ENCODE data around the gene CFAP61. TPM values are rescaled to one million over a fixed set of nuclear protein-coding genes. Genes with fewer than 3 reads are reported as not detected.

The CFAP61 gene
- total and polyA plus RNA-seq, 8 donors = 0.95 to 5.3 (median 3.2) TPM; not detected in 1

- Histone ChIP-seq H3K4me1 (peaks cover 0 to 10% of the 10 kb centered on the region in 2 donors), H3K36me3 (peaks cover 0 to 95% of the 10 kb centered on the region in 2 donors), H3K4me3 (no peak overlapping the region), H3K9me3 (no peaks in the 10 kb centered on the region), H3K27me3 (no peaks in the 10 kb centered on the region), H3K27ac (no peak overlapping the region)
- ATAC-seq = no peak
- intact Hi-C loops (cut with DNase I) = no loop called here
- DNase-seq = no peak
- no peak for TF ChIP-seq CTCF (IDR thresholded peaks at IDR 0.05)
Observed at GRCh38 chr20:20395903-20396568, 343.7 kb downstream of the CFAP61 start.

DNA sequence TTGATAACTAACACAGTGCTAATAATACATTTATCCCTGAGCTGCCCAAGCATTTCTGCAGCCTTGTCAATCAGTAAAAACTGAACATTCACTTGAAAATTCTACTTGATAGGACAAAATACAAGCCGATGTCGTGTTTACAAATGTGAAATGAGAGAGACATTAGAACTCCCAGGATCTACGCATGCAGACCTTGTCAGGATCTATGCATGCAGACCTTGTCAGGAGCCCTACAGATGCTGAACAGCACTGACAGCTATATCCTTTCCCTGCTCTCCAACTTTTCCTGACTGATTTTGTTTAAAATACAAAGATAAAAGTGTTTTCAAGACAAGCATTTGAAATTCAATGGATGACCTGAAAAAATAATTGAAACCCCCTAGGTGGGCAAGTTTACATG lies 344.5 kb downstream of the CFAP61 start:
- H3K4me3 ChIP-seq = no peak overlapping the region
- no peaks in the 10 kb centered on the region for H3K9me3 ChIP-seq
- TF ChIP-seq CTCF (IDR thresholded peaks at IDR 0.05) = no peak
- intact Hi-C loops (cut with DNase I) = no loop called here
- H3K27me3 ChIP-seq = no peaks in the 10 kb centered on the region
- ATAC-seq = no peak
- H3K27ac ChIP-seq = no peak overlapping the region
- no peak for DNase-seq
- H3K36me3 ChIP-seq = peaks cover 0 to 95% of the 10 kb centered on the region in 2 donors
- peaks cover 0 to 10% of the 10 kb centered on the region in 2 donors for H3K4me1 ChIP-seq

DNA sequence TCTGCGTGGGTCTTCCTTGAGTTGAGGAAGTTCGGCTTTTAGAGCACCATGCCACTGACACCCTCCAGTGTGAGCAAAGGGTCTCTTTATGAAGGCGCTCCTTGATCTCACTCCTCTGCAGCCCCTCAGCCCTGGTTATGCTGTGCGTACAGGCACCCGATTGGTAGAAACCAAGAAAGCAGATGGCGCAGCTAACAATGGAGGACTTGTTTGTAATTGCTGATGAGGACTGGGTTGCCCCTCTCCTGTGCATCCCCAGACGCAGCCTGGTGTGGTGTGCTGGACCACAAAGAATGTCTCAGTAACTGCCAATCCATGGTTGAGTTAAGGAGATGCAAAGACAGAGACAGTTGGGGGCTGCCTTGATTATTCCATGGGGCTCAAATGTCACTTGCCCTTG lies 345.8 kb downstream of the CFAP61 start:
- no peaks in the 10 kb centered on the region for H3K9me3 ChIP-seq
- no peak overlapping the region for H3K27ac ChIP-seq
- intact Hi-C loops (cut with DNase I) = no loop called here
- H3K4me3 ChIP-seq = no peak overlapping the region
- H3K4me1 ChIP-seq = peaks cover 0 to 9% of the 10 kb centered on the region in 2 donors
- no peak for TF ChIP-seq CTCF (IDR thresholded peaks at IDR 0.05)
- ATAC-seq (no peak), DNase-seq (no peak)
- H3K36me3 ChIP-seq = peaks cover 0 to 95% of the 10 kb centered on the region in 2 donors
- no peaks in the 10 kb centered on the region for H3K27me3 ChIP-seq

- H3K4me1 ChIP-seq = no peaks in the 10 kb centered on the region
- DNase-seq = no peak
- no peak overlapping the region for H3K4me3 ChIP-seq
- no peak overlapping the region for H3K27ac ChIP-seq
- ATAC-seq = no peak
- H3K36me3 ChIP-seq = peaks cover 0 to 95% of the 10 kb centered on the region in 2 donors
- no peaks in the 10 kb centered on the region for H3K9me3 ChIP-seq
- no peak for TF ChIP-seq CTCF (IDR thresholded peaks at IDR 0.05)
- no peaks in the 10 kb centered on the region for H3K27me3 ChIP-seq
- intact Hi-C loops (cut with DNase I) = no loop called here
Observed at GRCh38 chr20:20399531-20400500, 347.5 kb downstream of the CFAP61 start.

GRCh38 chr20:20401991-20402390 lies 349.7 kb downstream of the CFAP61 start:
- Histone ChIP-seq H3K36me3 (peaks cover 0 to 74% of the 10 kb centered on the region in 2 donors), H3K27ac (no peak overlapping the region), H3K4me1 (no peaks in the 10 kb centered on the region), H3K9me3 (no peaks in the 10 kb centered on the region), H3K4me3 (no peak overlapping the region), H3K27me3 (no peaks in the 10 kb centered on the region)
- no peak for DNase-seq
- TF ChIP-seq CTCF (IDR thresholded peaks at IDR 0.05) = no peak
- ATAC-seq = no peak
- intact Hi-C loops (cut with DNase I) = no loop called here

Measured in left lung (tissue), 10 donors.